IPS-NIHi11 (cell line): ENCODE measurements around the gene ATAD2B.
A peak's percentile ranks its signal among the peaks of the same experiment; 100 is the strongest.
"Not testable (repeated sequence)": the region's sequence is repeated elsewhere in the genome, so short reads cannot be mapped to it uniquely, and the experiment has no call there.

ENCODE experiments used
- DNase-seq: peaks from one replicate; pipeline ENCODE4 v3.0.0; 2012; ENCODE audit warnings: mixed read lengths, low spot score

Gene ATAD2B

GRCh38 chr2:23745068-23745725 is 181.7 kb downstream of the ATAD2B start:
- no peak for DNase-seq

- DNase-seq, result not testable (repeated sequence)
These were observed 190.1 kb downstream of the ATAD2B start for GRCh38 chr2:23736783-23737182.

- no peak for DNase-seq
These were observed 192.5 kb downstream of the ATAD2B start for GRCh38 chr2:23734416-23734815.

- not testable (repeated sequence) for DNase-seq
These were observed 203.9 kb downstream of the ATAD2B start for GRCh38 chr2:23723029-23723428.

- no peak for DNase-seq
These were observed 204.7 kb downstream of the ATAD2B start for GRCh38 chr2:23722255-23722654.

GRCh38 chr2:23721454-23721826 is 205.5 kb downstream of the ATAD2B start:
- DNase-seq, result no peak

- no peak for DNase-seq
These were observed 206.0 kb downstream of the ATAD2B start for GRCh38 chr2:23720705-23721453.

- no peak for DNase-seq
These were observed 207.2 kb downstream of the ATAD2B start for GRCh38 chr2:23719716-23720115.

GRCh38 chr2:23718931-23719700 is 207.8 kb downstream of the ATAD2B start:
- DNase-seq, result no peak

GRCh38 chr2:23713351-23713750 is 213.6 kb downstream of the ATAD2B start:
- no peak for DNase-seq

GRCh38 chr2:23712756-23713151 is 214.2 kb downstream of the ATAD2B start:
- DNase-seq, result peak; percentile 11

- peak; percentile 57 for DNase-seq
These were observed 214.8 kb downstream of the ATAD2B start for GRCh38 chr2:23711979-23712755.

- no peak for DNase-seq
These were observed 217.6 kb downstream of the ATAD2B start for GRCh38 chr2:23709311-23709710.

GRCh38 chr2:23708771-23709170 is 218.2 kb downstream of the ATAD2B start:
- no peak for DNase-seq

- peak; percentile 6 for DNase-seq
These were observed 219.8 kb downstream of the ATAD2B start for GRCh38 chr2:23707096-23707495.

GRCh38 chr2:23706613-23707078 is 220.3 kb downstream of the ATAD2B start:
- DNase-seq, result peak; percentile 4

GRCh38 chr2:23705771-23706612 is 220.9 kb downstream of the ATAD2B start:
- DNase-seq, result peak; percentile 19

- DNase-seq, result peak; percentile 11
These were observed 223.1 kb downstream of the ATAD2B start for GRCh38 chr2:23703583-23704385.

- peak; percentile 4 for DNase-seq
These were observed 223.8 kb downstream of the ATAD2B start for GRCh38 chr2:23703037-23703582.

- DNase-seq, result peak; percentile 4
These were observed 226.3 kb downstream of the ATAD2B start for GRCh38 chr2:23700627-23701026.
